ENCODE data around the gene CDNF.
"Not testable (repeated sequence)": the region's sequence is repeated elsewhere in the genome, so short reads cannot be mapped to it uniquely, and the experiment has no call there.

The CDNF gene

DNA sequence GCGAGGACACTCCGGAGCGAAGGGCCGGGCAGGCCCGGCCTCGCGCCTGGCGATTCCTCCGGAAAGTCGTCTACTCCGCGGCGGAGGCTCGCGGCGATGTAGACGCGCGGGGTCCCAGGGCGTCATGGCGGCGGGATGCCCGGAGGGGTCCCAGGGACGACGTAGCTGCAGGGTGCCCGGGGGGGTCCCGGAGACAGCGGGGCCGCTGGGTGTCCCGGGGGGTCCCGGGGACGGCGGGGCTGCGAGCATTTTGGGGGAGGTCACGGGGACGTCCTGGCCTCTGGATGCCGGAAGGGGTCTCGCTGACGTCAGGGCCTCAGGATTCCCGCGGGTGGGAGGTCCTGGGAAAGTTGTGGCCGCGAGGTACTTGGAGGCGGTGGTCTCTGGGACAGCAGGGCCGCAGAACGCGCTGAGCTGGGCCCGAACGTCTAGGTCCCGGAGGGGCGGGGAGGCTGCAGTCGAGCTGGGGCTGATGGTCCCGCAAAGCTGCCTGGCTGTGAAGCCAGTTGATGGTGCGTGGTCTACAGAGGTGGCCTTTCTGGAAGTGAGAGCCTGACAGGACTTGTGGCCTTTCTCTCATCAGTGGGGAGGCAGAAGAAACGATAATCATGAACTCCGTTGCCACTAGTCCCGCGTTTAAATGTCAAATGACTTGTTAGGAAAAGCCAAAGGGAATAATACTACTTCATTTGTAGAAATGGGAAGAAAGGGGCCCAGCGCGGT lies 906 bp upstream of the CDNF start:
- DNase-seq (ENCODE audit: low spot score), result peak; percentile 51

- DNase-seq (ENCODE audit: low spot score), result no peak
These were observed 657 bp downstream of the CDNF start for GRCh38 chr10:14837003-14837756.

- no peak for DNase-seq (ENCODE audit: low spot score)
These were observed 1.6 kb downstream of the CDNF start for GRCh38 chr10:14836208-14836607.

DNA sequence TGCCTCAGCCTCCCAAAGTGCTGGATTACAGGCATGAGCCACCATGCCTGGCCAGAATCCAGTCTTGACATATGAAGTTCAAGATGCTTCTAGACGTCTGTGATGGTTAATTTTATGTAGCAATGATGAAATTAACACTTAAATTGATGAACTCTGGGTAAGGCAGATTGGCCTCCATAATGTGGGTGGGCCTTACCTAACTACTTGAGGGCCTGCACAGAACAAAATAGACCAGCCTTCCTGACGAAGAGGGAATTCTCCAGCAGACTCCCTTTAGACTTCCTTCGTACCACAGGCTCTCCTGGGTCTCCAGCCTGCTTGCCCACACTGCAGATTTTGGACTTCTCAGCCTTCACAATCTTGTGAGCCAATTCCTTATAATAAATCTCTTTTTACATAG lies 4.7 kb downstream of the CDNF start:
- no peak for DNase-seq (ENCODE audit: low spot score)

- peak; percentile 30 for DNase-seq (ENCODE audit: low spot score)
These were observed 11.6 kb downstream of the CDNF start for GRCh38 chr10:14826076-14826829.

GRCh38 chr10:14823966-14824365 lies 13.9 kb downstream of the CDNF start:
- DNase-seq (ENCODE audit: low spot score), result no peak

DNA sequence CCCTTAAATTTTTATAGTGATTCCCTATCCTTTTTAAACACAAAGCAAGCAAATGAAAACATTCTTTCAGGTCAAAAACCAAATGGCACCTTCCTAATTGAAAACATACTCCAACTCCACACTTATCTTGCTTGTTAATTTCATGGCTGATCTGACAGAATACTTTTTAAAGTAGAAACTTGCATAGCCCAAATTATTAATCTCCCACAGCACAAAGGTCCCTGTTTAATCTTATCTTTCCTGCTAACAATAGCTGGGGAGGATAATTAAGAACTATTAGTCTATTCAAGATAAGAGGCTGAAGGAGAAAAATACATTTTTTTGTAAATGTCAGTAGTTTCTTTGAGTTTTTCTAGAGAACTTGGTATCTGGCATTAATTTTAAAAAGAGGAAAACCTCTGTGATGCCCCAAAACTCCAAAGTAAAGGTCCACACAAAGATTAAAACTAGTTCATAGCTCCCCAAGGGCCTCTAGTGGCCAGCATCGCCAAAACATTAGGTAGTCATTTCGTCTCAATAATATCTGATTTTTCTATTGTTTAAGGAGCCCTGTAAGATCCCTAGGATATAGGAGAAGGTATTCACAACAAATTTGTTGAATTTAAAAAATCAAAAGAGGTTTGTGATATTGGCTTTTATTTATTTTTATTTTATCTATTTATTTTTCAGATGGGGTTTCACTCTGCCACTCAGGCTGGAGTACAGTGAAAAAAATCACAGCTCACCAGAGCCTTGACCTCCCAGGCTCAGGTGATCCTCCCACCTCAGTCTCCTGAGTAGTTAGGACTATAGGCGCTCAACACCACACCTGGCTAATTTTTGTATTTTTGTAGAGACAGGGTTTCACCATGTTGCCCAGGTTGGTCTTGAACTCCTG lies 14.7 kb downstream of the CDNF start:
- peak; percentile 78 for DNase-seq (ENCODE audit: low spot score)

DNA sequence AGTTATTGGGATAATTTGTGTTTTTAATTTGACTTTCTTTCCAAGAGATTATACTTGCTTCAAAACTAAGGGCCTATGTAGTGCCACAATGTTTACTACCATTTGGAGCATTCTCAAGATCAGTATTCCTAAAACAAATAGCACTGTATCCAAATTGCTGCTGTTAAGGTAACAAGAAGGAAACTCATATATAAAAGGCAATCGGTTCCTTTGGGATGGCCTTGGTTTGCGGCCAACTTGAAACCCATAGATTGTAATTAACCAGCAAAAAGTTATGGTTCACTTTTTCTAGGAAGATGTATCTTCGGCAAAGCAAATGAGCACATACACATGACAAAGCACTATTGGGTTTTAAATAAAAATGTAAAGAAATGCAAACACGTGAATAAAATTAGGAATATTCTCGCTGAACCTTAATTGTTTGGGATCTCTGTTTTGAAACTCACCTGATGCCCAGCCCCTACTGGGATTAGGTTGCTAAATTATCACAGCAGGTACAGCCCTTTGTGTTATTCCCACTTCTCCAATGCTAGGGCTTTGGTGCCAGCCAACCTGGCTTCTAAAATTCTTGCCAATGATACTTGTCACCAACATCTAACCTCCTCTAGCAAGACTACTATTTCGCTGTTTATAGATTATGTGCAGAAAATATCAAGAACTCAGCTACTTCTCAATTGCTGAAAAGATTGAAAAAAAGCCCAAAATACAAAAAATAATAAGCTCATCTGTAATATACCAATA lies 16.0 kb downstream of the CDNF start:
- DNase-seq (ENCODE audit: low spot score), result no peak

DNA sequence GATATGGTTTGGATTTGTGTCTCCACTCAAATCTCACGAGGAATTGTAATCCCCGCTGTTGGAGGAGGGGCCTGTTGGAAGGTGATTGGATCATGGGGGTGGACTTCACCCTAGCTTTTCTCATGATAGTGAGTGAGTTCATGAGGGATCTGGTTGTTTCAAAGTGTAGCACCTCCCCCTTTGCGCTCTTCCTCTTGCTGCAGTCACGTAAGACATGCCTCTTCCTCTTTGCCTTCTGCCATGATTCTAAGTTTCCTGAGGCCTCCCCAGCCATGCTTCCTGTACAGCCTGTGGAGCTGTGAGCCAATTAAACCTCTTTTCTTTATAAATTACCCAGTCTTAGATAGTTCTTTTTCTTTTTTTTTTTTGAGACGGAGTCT lies 17.1 kb downstream of the CDNF start:
- DNase-seq (ENCODE audit: low spot score), result no peak

DNA sequence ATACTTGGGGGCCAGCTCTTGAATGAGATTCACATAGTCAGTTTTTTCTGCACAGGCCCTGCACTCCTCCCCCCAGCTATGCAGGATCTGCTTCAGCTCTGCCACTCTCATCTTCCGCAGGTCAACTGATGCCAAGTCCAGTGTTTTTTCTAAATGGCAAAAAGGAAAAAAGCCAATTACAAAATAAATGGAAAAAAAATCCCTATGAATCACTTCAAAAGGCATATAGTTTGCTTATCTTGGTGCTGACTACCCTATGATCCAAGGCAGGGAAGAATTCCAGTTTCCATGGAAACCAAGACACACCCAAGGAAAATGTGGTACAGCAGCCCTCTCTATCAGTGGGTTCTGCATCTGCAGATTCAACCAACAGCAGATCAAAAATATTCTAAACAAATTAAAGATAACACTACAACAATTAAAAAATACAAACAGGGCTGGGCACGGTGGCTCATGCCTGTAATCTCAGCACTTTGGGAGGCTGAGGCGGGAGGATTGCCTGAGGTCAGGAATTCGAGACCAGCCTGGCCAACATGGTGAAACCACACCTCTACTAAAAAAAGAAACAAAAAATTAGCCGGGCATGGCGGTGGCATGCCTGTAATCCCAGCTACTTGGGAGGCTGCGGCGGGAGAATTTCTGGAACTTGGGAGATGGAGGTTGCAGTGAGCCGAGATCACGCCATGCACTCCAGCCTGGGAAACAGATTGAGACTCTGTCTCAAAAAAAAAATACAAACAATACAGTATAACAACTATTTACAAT lies 17.6 kb downstream of the CDNF start:
- DNase-seq (ENCODE audit: low spot score), result no peak

- DNase-seq (ENCODE audit: low spot score), result not testable (repeated sequence)
These were observed 21.1 kb downstream of the CDNF start for GRCh38 chr10:14816717-14817116.

- DNase-seq (ENCODE audit: low spot score), result no peak
These were observed 22.2 kb downstream of the CDNF start for GRCh38 chr10:14815681-14816080.

GRCh38 chr10:14812271-14812670 lies 25.6 kb downstream of the CDNF start:
- peak; percentile 37 for DNase-seq (ENCODE audit: low spot score)

GRCh38 chr10:14810969-14811953 lies 26.6 kb downstream of the CDNF start:
- no peak for DNase-seq (ENCODE audit: low spot score)

- DNase-seq (ENCODE audit: low spot score), result no peak
These were observed 31.5 kb downstream of the CDNF start for GRCh38 chr10:14806318-14806717.

DNA sequence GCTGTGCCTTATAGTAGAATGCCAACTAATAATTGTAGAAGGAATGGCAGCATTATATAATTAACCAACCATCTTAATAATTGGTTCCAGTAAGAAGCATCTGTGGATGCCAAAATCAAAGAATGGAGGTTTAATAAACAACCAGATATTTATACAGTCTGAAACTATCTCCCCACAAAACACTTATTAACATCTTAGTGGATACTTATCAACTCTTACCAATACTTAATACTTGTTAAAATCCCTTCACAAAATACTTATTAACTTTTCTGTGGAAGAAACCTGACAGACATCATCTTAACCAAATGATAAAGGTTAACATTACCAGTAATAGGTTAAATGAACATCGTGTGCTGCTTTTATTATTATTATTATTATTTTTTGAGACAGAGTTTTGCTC lies 34.0 kb downstream of the CDNF start:
- no peak for DNase-seq (ENCODE audit: low spot score)

DNA sequence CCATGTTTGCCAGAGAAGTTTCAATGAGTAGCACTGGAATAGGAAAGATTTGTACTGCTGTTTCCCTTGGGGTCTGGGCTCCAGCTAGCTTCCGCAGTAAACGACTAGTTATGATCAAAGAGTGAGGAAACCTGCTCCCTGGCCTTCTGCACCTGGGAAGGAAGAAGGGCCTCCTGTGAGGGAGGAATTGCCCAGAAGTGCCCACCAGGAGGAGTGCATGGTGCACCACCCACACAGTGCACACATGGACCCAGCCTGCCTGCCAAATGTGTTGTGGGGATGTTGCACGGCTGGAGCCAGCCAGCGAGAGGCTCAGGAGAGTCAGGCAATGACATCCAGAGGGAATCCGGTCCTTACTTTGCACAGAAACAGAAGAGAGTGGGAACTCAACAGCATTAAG lies 36.1 kb downstream of the CDNF start:
- no peak for DNase-seq (ENCODE audit: low spot score)

DNA sequence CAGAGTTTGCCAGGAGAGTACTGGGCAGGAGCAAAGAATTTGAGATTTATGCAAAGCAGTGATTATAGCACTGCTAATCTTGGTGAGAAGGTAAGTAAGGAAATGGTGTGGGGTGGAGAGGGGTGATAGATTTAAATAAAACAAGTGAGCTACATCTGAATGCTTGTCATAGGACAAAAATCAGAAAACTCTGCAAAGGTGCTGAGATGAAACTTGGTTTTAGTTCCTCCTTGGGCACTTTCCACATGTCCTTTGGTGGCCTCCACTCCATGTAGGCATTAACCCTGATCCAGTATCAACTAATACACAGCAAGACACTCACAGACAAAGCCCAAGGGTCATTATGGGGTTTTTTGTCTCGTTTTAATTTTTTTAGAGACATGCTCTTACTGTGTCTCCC lies 37.4 kb downstream of the CDNF start:
- DNase-seq (ENCODE audit: low spot score), result no peak

- no peak for DNase-seq (ENCODE audit: low spot score)
These were observed 39.2 kb downstream of the CDNF start for GRCh38 chr10:14798636-14799035.

Measured in NAMALWA (cell line).